ENCODE measurements around the gene MIF.

GRCh38 chr22:23847991-23848864, 46.0 kb upstream of the MIF start:
- TF ChIP-seq CTCF (IDR thresholded peaks at IDR 0.05; ENCODE audit: extremely low read depth in 1 of 2, insufficient read depth in 1 of 2, low read depth in 1 of 2, low read length in 2 of 2): no peak
- no peak for TF ChIP-seq POLR2A (IDR thresholded peaks at IDR 0.05; ENCODE audit: low read depth, low read length)
- no peak for TF ChIP-seq MAX (IDR thresholded peaks at IDR 0.05; ENCODE audit: insufficient read depth, insufficient read length)
